HUES64 (cell line): ENCODE measurements around the gene RPL27.
"Not testable (repeated sequence)": the region's sequence is repeated elsewhere in the genome, so short reads cannot be mapped to it uniquely, and the experiment has no call there.

ENCODE experiments used
- H3K27ac ChIP-seq: 2 replicates; pipeline ENCODE4 v1.7.0; 2013; ENCODE audit warnings: low read depth, low read length, inconsistent platforms
- H3K27me3 ChIP-seq: 2 replicates; pipeline ENCODE4 v1.6.1; 2013; ENCODE audit warnings: mild to moderate bottlenecking, low read length; ENCODE audit not compliant: insufficient read depth
- H3K36me3 ChIP-seq: 2 replicates; pipeline ENCODE4 v1.6.1; 2013; ENCODE audit warnings: mild to moderate bottlenecking, low read length; ENCODE audit not compliant: insufficient read depth
- H3K4me1 ChIP-seq: 2 replicates; pipeline ENCODE4 v1.6.1; 2013; ENCODE audit warnings: mild to moderate bottlenecking, low read length, moderate library complexity; ENCODE audit not compliant: insufficient read depth
- H3K4me3 ChIP-seq: 2 replicates; pipeline ENCODE4 v1.5.1; 2013; ENCODE audit warnings: mild to moderate bottlenecking, low read length, moderate library complexity
- H3K9ac ChIP-seq: 2 replicates; pipeline ENCODE4 v1.6.1; 2013; ENCODE audit warnings: mild to moderate bottlenecking, low read depth, low read length
- H3K9me3 ChIP-seq: 2 replicates; pipeline ENCODE4 v1.6.1; 2013; ENCODE audit warnings: low read depth, low read length; ENCODE audit not compliant: insufficient read depth
- WGBS: fragments of 150-250, 120-280 bp; methylation state at CpG from one replicate; pipeline ENCODE4 v1.1.7; 2013; ENCODE audit warnings: missing lambda C conversion rate; 5-methylcytosine and 5-hydroxymethylcytosine counted together

The RPL27 gene

DNA sequence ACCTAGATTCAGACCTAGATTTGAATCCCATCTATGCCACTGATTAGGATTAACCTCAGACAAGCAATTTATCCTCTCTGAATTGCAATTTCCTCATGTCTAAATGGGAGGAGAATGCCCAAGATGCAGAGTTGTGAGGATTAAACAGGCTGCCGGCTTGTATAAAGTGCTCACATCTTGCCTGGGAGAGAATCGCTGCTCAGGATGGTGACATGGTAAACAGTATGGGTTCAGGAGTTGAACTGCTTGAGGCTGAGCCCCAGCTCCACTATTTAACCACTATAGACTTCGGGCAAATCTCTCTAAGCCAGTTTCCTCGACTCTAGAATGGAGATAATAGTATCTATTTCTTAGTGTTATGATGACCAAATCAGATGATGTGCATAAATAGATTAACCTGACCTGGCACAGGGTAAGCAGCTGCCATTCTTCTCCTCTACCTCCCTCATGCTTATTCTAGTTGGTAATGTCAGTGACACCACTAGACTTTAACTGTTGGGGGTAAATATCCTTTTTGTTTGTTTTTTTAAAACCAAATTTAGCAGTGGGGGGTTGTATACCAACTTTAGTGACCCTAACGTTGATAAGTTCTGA lies 732 bp upstream of the RPL27 start:
- Histone ChIP-seq H3K9me3 (no peaks in the 10 kb centered on the region), H3K9ac (peak overlapping the region; percentile 38; the same call in 1 of the 2 replicates), H3K4me1 (peaks cover 18% of the 10 kb centered on the region), H3K4me3 (peak overlapping the region; percentile 91), H3K27me3 (no peaks in the 10 kb centered on the region), H3K36me3 (peaks cover 44% of the 10 kb centered on the region), H3K27ac (no peak overlapping the region; the same call in 1 of the 2 replicates)
- 27% methylated on average over 3 of the region's 5 CpGs for WGBS

DNA sequence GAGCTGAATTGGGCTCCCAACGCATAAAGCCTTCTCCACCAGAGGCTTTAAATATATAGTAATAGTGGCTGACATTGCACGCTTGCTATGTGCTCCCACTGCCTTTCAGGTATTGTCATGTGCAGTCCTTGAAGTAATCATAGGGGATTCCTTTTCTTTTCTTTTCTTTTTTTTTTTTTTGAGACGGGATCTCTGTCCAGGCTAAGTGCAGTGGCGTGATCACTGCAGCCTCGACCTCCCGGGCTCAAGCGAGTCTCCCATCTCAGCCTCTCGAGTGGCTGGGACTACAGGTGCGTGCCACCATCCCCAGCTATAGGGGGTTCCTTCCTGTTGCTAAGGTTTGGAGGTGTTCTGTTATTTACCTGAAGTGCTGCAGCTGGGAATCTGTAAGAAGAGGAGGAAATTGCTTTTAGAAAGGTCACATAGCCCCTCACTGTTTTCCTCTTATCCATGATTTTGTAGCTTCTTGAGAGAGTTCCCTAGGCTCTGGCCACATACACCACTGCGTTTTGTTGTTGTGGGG lies 845 bp downstream of the RPL27 start:
- WGBS: 14% methylated on average over 10 of the region's 10 CpGs
- Histone ChIP-seq H3K4me1 (peaks cover 18% of the 10 kb centered on the region), H3K9ac (peak overlapping the region; percentile 98), H3K27ac (peak overlapping the region; percentile 94), H3K27me3 (no peaks in the 10 kb centered on the region), H3K4me3 (peak overlapping the region; percentile 91), H3K9me3 (no peaks in the 10 kb centered on the region), H3K36me3 (peaks cover 47% of the 10 kb centered on the region)

DNA sequence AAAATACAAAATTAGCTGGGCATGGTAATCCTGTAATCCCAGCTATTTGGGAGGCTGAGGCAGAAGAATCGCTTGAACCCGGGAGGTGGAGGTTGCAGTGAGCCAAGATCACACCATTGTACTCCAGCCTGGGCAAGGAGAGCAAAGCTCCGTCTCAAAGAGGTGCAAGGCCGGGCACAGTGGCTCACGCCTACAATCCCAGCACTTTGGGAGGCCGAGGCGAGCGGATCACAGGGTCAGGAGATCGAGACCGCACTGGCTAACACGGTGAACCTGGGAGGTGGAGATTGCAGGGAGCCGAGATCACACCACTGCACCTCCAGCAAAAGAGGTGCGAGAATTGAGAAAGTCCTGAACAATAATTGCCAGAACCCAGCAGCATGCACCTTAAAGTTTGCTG lies 2.7 kb downstream of the RPL27 start:
- not testable (repeated sequence) for H3K27me3 ChIP-seq, H3K9me3 ChIP-seq, H3K4me3 ChIP-seq
- Histone ChIP-seq H3K36me3 (peaks cover 53% of the 10 kb centered on the region), H3K4me1 (peaks cover 18% of the 10 kb centered on the region), H3K27ac (peak overlapping the region; percentile 45; the same call in 1 of the 2 replicates), H3K9ac (peak overlapping the region; percentile 46; the same call in 1 of the 2 replicates)
- 95% methylated on average over 13 of the region's 13 CpGs for WGBS

DNA sequence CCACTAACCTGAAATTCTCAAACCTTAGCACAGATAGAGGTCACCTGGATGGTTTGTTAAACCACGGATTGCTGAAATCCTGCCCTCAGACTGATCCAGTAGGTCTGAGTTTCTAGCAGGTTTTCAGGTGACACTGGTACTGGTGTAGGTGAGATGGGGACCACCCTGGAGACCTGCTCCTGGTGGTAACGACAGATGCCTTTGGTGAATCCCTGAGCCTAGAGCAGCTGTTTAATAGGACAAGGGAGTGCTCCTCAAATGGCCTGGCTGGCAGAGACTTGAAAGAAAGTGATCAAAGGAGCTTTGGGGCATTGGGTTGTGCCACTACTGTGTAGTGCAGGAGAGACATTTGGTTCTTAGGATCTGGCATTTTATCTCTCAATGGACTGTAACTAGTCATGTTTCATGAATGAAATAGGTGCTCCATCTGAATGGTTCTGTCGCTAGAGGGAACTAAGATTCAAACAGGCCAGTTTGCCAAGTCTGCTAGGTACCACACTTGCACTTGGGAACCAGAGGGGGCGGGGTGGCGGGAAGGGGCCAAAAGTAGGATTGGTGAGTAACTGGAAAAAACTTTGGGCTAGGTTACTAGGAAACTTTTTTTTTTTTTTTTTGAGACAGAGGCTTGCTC lies 5.4 kb downstream of the RPL27 start:
- whole genome bisulfite sequencing: 90% methylated on average over 5 of the region's 5 CpGs
- no peak overlapping the region; the same call in 1 of the 2 replicates for H3K27ac ChIP-seq
- no peaks in the 10 kb centered on the region for H3K9me3 ChIP-seq
- no peaks in the 10 kb centered on the region for H3K27me3 ChIP-seq
- no peak overlapping the region for H3K4me3 ChIP-seq
- H3K9ac ChIP-seq: no peak overlapping the region
- peaks cover 11% of the 10 kb centered on the region; the same call in 1 of the 2 replicates for H3K4me1 ChIP-seq
- peaks cover 53% of the 10 kb centered on the region for H3K36me3 ChIP-seq

DNA sequence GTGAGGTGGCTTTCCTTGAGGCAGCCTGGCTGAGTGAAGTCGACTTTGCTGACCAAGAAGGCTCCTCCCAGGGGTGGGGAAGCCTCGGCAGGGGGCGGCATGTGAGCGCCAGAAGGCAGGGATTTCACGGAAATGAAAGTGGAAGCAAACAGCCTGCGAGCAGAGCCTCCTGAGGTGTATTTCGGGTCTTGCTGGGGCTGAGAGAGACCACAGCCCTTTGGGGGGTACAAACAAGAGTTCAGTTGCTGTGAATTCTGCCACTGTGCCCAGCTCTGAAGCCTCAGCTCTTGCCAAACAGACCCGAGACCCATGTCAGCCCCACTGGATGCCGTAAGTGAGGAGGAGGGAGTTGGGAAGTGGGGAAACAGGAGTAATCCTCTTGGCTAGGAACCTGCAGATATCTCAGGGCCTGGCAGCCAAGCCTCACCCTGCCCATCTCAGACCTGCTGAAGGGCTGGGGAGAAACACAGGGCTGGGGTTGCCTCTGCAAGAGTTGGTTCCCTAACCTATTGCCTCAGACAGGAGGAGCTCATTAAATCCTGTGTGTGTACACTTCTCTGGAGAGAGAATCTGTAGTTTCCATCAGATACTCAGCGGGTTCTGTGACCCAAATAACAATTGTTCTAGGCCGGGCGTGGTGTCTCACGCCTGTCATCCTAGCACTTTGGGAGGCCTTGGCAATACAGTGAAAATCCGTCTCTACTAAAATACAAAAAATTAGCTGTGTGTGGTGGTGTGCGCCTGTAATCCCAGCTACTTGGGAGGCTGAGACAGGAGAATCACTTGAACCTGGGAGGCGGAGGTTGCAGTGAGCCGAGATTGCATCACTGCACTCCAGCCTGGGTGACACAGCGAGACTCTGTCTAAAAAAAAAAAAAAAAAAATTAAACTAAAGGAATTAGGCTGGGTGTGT lies 8.7 kb downstream of the RPL27 start, which contains the start of gene IFI35:
Gene IFI35, plus strand, starts transcription at position 146 of the 913 bp plus-strand sequence. Its CDS starts 164 bp downstream, at position 310.
- WGBS: 53% methylated on average over 18 of the region's 18 CpGs
- H3K4me1 ChIP-seq: no peaks in the 10 kb centered on the region
- peak within 1 kb of the TSS; percentile 57 for H3K27ac ChIP-seq
- no peaks in the 10 kb centered on the region for H3K9me3 ChIP-seq
- H3K4me3 ChIP-seq: peak within 1 kb of the TSS; percentile 53
- H3K9ac ChIP-seq: peak within 1 kb of the TSS; percentile 54; the same call in 1 of the 2 replicates
- no peaks in the 10 kb centered on the region for H3K27me3 ChIP-seq
- H3K36me3 ChIP-seq: peaks cover 25% of the 10 kb centered on the region

DNA sequence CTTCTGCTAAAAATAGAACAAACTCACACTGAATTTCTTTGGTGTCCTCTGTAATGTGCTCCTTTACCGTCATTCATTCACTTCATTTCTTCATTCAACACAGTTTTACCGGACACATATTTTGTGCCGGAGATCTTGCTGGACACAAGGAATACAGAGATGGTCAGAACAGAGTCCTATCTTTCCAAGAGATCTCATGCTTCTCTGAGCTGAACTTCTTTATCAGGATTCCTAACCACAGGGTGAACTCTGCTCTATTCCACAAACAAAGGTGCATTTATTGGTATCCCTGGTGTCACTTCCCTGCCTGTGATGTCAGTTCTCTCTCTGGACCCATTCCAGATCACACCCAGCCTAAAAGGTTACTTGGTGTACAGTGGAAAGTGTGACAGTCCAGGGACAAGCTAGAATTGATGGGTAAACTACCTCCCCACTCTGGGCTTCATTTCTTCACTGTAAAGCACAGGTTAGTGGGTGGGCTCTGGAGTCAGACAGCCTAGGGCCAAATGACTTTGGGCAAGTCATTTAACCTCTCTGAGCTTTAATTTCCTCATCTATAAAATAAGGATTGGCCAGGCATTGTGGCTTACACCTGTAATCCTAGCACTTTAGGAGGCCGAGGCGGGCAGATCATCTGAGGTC lies 12.6 kb downstream of the RPL27 start:
- H3K36me3 ChIP-seq: peaks cover 14% of the 10 kb centered on the region
- WGBS: 96% methylated on average over 5 of the region's 5 CpGs
- no peak overlapping the region for H3K9ac ChIP-seq
- H3K27me3 ChIP-seq: no peaks in the 10 kb centered on the region
- H3K4me1 ChIP-seq: peaks cover 9% of the 10 kb centered on the region; the same call in 1 of the 2 replicates
- H3K27ac ChIP-seq: no peak overlapping the region
- H3K4me3 ChIP-seq: no peak overlapping the region
- no peaks in the 10 kb centered on the region for H3K9me3 ChIP-seq

DNA sequence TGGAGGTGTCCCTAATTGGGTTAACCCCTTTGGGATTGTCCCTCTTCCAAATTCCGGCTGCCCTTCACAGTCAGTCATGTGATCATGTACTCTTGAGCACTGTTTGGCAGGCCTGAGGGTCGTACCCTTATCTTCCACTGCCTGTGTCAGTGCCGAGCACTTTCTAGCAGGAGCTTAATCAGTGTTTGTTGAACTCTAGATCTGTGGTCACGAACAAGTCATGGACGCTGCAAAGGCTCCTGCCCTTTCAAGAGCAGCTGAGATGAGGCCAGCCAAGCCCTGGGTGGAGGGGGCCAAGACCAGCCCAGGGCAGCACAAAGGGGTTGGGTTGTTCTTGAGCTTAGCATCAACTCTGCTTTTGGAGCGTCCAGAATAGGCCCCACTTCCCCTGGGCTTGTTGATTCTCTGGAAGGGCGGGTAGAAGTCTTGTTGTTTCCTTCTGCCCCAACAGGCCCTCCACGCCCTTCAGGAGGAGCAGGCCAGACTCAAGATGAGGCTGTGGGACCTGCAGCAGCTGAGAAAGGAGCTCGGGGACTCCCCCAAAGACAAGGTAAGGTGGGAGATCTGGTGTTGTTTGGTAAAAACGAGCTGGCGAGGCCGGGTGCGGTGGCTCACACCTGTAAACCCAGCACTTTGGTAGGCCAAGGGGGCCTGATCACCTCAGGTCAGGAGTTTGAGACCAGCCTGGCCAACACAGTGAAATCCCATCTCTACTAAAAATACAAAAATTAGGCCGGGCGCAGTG lies 13.7 kb downstream of the RPL27 start:
- Histone ChIP-seq H3K4me3 (no peak overlapping the region), H3K4me1 (peaks cover 11% of the 10 kb centered on the region; the same call in 1 of the 2 replicates), H3K27ac (no peak overlapping the region), H3K27me3 (no peaks in the 10 kb centered on the region), H3K9me3 (no peaks in the 10 kb centered on the region), H3K9ac (no peak overlapping the region), H3K36me3 (peaks cover 22% of the 10 kb centered on the region)
- WGBS: 90% methylated on average over 15 of the region's 15 CpGs

DNA sequence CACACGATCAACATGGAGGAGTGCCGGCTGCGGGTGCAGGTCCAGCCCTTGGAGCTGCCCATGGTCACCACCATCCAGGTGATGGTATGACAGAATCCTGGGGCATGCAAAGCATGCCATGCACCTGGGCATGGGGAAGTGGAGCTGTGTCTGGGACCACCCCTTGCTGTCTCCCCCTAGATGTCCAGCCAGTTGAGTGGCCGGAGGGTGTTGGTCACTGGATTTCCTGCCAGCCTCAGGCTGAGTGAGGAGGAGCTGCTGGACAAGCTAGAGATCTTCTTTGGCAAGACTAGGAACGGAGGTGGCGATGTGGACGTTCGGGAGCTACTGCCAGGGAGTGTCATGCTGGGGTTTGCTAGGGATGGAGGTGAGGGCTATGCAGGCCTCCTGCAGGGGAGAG lies 15.1 kb downstream of the RPL27 start:
- peaks cover 31% of the 10 kb centered on the region for H3K36me3 ChIP-seq
- H3K4me3 ChIP-seq: no peak overlapping the region
- H3K9me3 ChIP-seq: no peaks in the 10 kb centered on the region
- H3K4me1 ChIP-seq: peaks cover 11% of the 10 kb centered on the region; the same call in 1 of the 2 replicates
- H3K27me3 ChIP-seq: no peaks in the 10 kb centered on the region
- 94% methylated on average over 8 of the region's 8 CpGs for WGBS
- no peak overlapping the region for H3K27ac ChIP-seq
- no peak overlapping the region for H3K9ac ChIP-seq

DNA sequence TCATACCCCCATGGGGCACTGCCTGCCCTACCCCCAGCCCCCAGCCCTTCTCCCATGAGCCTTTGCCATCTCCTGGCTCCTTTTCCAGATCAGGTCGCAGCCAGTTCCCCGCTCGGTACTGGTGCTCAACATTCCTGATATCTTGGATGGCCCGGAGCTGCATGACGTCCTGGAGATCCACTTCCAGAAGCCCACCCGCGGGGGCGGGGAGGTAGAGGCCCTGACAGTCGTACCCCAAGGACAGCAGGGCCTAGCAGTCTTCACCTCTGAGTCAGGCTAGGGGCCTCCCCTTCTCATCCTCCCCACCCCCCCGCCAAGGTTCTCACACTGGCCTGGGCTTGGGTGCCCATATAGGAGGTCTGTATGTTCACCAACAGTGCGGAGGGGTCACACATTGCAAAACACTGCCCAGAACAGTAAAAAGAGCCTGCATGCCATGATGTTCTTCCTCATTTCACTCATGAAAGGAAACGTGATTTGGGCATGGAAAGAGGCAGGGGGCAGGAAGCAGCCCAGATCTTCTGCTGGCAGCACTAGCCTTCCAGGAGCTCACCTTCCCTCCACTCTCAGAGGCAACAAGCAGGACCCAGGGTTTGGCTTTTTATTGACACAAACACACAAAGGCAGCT lies 15.9 kb downstream of the RPL27 start:
- peaks cover 40% of the 10 kb centered on the region for H3K36me3 ChIP-seq
- WGBS: 94% methylated on average over 12 of the region's 12 CpGs
- peaks cover 14% of the 10 kb centered on the region; the same call in 1 of the 2 replicates for H3K4me1 ChIP-seq
- no peak overlapping the region; the same call in 1 of the 2 replicates for H3K27ac ChIP-seq
- H3K4me3 ChIP-seq: no peak overlapping the region
- H3K9ac ChIP-seq: no peak overlapping the region
- no peaks in the 10 kb centered on the region for H3K9me3 ChIP-seq
- H3K27me3 ChIP-seq: no peaks in the 10 kb centered on the region
